T1000 (cell line): ENCODE measurements around the gene MMP28.

Experiments
- DNase-seq: peaks from one replicate; lab custom pipeline; 2025; ENCODE audit warnings: mixed read lengths; lab: John Stamatoyannopoulos, UW

MMP28 gene, protein sequence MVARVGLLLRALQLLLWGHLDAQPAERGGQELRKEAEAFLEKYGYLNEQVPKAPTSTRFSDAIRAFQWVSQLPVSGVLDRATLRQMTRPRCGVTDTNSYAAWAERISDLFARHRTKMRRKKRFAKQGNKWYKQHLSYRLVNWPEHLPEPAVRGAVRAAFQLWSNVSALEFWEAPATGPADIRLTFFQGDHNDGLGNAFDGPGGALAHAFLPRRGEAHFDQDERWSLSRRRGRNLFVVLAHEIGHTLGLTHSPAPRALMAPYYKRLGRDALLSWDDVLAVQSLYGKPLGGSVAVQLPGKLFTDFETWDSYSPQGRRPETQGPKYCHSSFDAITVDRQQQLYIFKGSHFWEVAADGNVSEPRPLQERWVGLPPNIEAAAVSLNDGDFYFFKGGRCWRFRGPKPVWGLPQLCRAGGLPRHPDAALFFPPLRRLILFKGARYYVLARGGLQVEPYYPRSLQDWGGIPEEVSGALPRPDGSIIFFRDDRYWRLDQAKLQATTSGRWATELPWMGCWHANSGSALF

DNA sequence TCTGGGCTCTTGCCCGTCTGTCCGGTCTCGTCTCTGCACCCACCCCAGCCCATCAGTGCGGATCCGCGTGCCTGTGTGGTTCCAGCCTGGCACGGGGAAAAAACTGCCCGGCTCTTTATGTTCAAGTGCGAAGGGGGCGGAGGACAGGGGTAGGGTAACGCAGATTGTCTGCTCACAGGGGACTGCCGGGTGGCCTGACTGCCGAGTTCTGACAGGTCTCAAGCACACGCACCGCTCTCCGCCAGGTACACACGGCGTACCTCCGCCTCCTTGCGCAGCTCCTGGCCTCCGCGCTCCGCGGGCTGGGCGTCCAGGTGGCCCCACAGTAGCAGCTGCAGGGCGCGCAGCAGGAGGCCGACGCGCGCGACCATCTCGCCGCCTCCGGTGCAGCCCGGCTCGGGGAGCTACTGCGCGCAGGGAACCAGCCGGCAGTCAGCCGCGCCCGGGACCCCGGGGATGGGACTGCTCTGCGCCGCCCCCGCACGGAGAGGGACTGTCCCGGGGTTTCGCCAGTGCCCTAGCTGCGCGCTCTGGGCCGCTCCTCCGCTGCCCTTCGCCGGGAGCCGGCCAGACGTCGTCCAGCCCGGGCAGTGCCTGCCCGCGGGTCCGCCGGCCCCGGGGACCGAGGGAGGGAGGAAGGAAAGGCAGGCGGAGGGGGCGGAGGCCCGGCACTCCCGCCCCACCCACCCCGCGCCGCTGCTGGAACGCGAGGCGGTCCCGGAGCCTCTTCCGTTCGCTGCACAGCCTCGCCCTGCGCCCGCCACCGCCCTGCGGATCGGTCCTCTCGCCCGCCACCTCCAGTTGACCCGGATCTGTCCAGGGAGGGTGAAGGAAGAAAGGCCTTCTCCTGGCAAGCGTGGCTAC is at the start of gene MMP28:
Gene MMP28, minus strand, starts transcription at position 635 of the 864 bp plus-strand sequence. Its CDS starts 264 bp downstream, at position 371.
- DNase-seq, result no peak

DNA sequence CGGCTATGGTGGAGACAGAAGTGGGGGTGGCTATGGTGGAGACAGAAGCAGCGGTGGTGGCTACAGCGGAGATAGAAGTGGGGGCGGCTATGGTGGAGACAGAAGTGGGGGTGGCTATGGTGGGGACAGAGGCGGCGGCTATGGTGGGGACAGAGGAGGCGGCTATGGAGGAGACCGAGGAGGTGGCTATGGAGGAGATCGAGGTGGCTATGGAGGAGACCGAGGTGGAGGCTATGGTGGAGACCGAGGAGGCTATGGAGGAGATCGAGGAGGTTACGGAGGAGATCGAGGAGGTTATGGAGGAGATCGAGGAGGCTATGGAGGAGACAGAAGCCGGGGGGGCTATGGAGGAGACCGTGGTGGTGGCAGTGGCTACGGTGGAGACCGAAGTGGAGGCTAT is 49.1 kb upstream of the MMP28 start:
- no peak for DNase-seq

DNA sequence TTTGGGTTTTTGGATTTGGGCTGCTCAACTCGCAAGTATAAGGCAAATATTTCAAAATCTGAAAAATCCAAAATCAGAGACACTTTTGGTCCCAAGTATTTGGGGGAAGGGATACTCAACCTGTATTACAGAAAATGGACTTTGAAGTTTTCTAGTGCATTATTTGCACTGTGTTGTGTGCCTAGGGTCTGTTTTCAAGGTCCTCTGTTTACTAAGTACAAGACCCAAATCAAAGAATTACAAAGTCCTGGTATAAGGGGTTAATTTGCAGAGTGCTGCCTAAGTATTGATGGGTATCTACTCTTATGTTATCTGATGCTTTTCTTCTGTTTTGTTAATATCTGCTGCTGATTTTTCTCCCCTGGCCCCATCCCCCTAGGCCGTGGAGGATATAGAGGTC is 48.3 kb upstream of the MMP28 start:
- no peak for DNase-seq

DNA sequence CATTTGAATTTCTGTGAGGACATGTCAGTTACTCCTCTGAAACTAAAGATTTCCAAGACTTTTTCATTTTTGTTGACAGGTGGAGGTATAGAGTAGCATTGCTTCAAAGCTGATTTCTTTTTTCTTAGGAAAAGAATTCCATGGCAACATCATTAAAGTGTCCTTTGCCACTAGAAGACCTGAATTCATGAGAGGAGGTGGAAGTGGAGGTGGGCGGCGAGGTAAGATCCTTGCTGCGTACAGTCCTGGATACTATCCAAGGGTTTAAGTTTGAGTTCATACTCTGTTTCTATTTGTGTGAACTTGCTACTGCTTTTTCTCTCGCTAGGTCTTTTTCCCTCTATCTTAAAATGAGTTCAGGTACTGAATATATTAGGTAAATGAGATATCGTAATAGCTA is 46.8 kb upstream of the MMP28 start:
- no peak for DNase-seq

DNA sequence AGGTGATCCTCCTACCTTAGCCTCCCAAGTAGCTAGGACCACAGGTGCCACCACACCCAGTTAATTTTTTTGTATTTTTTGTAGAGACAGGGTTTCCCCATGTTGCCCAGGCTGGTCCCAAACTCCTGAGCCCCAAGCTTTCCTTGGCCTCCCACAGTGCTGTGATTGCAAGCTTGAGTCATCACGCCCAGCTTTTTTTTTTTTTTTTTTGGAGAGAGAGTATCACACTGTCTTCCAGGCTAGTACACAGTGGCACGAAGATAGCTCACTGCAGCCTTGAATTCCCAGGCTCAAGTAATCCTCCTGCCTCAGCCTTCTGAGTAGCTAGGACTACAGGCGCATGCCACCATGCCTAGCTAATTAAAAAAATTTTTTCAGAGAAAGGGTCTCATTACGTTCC is 46.1 kb upstream of the MMP28 start:
- DNase-seq, result no peak

DNA sequence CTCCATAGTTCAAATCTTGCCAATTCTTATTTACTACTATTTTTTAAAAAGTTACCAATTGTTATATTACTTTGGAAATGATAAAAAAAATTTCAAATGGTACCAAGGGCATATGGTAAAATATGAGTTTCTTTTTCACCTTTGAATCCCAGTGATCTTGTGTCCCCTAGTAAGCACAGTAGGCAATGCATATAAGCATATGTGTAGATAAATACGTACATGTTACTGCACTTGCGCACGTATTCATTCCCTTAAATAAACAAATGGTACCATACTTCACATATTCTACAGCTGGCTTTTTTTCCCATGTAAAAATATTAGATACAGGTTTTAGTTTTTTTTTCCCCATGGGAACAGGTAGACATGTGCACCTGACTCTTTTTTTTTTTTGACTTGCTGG is 45.7 kb upstream of the MMP28 start:
- no peak for DNase-seq

DNA sequence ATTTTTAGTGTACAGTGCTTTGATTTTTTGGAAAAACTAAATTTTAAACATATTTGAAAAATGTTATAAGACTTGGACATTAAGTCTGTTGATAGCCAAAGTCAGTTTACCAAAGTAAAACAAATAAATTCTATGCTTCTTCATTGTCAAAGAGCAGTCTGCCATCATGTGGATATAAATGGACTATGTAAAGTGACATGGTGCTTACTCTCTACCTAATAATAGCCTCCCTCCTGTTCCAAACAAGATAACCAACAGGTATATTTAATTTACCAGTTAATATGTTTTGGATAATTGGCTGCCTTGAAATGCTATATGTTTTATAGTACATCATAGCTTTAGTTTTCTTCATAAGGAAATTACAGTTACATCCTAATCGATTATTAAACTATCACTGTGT is 29.8 kb upstream of the MMP28 start:
- DNase-seq, result no peak

DNA sequence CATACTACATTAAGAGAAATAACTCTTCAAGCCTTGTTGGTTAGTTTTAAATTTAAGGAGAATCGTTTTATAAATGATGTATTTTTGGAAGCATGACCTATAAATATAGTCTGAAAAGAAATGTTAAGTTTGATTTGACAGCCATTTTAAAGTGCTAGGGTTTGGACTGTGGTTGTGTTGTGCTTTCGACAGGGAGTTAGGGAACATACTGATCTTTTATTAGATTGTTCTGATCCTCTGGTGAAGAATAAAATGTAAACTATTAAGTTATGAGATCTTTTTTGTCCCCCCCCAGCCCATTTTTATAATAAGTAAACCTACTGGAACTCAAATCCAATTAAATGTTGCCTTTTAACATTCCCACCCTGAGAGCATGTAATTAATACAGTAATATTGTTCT is 25.9 kb upstream of the MMP28 start:
- no peak for DNase-seq

DNA sequence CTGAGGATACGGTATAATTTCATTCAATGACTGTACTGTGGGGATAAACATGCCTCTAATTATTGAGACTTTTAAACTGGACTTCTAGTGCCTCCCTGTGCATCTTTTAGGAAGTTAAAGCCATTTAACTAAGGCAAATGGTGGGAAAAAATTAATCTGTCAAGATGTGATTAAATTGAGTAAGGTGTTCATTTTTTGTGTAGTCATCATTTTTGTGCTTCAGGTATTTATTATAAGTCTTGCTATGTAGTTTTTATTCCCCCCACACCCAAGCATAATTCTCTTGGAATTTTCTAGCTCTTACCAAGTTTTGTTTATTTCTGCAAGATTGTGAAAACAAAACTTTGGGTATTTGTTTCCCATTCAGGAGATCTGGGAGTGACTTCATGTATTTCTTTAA is 24.0 kb upstream of the MMP28 start:
- DNase-seq, result no peak

DNA sequence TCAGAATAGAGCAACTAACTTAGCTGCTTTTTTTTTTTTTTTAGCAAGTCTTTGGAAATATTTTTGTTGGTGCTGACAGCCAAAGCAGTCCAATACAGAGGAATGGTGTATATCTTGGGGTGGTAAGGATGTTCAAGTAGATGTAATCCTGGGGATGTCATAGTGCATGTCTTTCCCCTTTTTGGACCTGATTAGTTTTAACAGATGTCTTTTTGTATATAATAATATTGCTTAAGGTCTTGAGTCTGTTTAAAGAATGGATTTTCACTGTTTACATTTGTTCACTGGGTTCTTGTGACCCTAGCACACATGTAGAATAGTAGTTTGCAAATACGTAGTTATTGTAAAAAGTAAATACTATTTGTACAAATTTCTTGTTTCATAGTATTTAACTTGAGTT is 21.8 kb upstream of the MMP28 start:
- DNase-seq, result no peak

DNA sequence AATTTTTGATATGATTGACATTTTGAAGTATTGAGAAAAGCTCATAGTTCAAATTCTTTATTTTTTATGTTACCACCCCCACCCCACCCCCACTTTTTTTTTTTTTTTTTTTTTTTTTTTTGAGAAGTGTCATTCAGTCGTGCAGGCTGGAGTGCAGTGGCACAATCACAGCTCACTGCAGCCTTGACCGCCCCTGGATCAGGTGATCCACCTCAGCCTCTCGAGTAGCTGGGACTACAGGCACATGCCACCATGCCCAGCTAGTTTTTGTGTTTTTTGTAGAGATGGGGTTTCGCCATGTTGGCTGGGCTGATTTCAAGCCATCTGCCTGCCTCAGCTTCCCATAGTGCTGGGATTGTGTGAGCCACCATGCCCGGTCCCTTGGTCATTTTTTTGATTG is 21.3 kb upstream of the MMP28 start:
- no peak for DNase-seq

DNA sequence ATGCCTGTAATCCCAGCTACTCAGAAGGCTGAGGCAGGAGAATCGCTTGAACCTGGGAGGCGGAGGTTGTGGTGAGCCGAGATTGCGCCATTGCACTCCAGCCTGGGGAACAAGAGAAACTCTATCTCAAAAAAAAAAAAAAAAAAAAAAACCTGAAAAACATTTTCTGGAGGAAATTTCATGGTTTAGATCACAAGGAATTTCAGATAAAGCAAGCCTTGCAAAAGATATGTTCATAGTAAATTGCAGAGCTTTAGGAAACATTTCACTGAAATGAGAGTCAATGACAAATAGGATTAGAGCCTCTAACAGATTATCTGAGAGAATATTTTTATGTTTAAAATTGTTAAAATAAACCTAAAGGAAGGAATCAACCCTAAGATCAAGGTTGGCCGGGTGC is 17.0 kb upstream of the MMP28 start:
- DNase-seq, result no peak

DNA sequence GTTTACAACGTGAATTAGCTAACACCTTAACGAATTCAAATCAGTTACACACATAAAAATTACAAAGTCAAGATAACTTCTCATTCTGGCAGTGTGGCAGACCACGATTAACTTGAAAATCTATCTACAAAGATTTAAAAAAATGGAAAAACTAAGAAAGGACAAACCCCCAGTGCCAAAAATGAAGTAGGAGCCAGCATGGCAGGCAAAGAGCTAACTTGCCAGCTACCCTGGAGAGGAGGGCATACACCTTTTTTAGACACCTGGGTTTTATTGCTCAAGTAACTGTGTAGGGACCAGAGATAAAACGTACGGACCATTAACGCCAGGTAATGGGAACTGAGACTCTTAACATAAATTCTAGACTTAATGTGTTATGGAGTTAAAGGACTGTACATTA is 16.3 kb upstream of the MMP28 start:
- DNase-seq, result no peak

DNA sequence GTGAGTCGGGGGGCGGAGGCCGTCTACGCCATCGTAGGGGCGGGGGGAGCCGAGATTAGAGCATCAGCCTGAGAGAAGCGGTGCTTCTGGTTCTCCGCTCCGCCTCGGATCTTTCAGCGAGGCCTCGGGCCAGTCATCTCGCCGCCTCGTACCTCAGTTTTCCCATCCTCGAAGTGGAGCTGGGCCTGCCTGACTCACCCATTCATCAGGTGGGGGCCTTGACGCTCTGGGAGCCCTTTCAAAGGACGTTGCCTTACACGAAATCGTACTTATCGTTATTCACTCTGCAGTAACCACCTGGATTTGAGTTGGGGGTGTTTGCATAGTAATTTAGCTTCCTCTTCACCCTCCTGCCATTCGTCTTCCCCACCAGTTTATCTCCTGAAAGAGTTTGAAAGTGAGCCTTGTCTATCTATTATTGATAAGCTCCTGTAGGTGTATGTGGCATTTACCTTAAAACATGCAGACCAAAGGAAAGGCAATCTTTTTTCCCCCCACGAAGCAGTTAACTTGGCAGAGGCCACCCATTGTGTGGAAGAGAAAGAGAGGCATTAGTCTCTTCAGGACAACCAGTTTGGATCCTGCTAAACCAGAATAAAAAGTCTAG is 14.5 kb upstream of the MMP28 start:
- DNase-seq, result no peak

DNA sequence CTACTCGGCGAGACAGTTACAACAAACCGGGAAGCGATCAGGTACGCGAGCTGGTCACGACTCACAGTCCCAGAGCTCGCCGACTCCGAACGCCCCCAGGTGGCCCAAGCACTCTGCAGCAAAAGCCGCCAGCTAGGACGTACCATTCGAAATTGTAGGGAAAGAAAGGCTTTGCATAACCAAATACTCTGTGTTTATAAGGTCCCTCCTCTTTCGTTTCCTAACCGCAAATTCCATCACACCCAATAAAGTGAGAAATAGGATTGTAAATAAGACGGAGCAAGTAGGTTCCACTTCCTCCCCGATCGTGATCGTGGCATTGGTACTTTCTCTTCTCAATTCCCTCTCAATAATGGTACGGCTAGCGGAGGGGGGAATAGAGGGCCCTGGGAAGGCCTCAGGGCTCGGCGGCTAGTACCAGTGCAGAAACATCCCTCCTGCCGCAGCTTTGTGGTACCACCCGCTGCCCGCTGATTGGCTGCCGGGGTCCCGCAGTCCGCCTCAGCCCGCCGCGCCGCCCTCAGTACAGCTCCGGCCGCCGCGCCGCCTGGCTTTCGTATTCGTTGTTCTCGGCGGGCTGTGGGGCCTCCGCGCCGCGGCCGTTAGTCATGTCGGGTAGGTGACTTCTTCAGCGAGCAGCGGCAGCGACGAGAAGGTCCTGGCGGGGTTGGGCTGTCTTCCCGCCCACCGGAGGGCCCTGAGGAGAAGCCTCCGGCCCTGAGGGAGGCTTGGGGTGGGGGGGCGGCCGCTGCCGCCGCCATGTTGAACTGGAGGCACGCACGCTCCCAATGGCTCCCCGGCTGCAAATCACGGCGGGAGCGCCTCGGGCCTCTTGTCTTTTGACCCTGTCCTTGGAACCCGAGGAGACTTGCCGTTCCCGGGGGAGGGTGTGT is 13.8 kb upstream of the MMP28 start, which contains the start of gene TAF15:
Gene TAF15, plus strand, starts transcription at position 523 of the 893 bp plus-strand sequence. Its CDS starts 86 bp downstream, at position 609.
- DNase-seq, result peak; percentile 97

DNA sequence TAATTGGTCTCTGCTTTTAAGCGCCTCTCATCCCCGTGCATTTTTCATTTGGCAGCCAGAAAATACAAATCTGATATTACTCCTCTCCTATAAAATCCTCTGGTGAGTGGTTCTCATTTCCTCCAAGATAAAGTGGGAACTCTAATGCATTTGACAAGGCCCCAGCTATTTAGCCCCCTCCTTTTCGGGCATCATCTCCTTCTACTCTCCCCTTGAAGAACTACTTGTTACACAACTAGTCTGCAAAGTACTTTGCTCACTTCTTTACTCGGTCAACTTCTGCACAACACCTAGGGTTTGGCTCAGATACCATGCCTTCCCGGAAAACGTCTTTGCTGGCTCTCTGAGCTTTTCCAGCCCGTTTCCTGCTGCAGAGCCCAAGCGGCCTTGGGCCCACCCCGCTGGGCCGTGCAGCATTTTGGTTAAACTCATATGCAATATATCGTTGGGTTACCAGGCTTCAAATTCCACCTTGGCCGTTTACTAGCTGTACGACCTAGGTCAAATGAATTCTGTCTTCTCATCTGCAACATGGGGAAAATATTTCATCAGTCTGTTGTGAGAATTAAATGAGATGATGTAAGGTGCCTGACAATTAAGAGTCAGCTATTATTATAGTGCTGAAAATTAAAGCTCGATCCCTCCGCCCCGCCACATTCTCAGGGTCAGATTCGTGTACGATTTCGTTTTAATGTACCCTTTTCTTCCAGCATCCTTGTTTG is 13.0 kb upstream of the MMP28 start:
- no peak for DNase-seq

DNA sequence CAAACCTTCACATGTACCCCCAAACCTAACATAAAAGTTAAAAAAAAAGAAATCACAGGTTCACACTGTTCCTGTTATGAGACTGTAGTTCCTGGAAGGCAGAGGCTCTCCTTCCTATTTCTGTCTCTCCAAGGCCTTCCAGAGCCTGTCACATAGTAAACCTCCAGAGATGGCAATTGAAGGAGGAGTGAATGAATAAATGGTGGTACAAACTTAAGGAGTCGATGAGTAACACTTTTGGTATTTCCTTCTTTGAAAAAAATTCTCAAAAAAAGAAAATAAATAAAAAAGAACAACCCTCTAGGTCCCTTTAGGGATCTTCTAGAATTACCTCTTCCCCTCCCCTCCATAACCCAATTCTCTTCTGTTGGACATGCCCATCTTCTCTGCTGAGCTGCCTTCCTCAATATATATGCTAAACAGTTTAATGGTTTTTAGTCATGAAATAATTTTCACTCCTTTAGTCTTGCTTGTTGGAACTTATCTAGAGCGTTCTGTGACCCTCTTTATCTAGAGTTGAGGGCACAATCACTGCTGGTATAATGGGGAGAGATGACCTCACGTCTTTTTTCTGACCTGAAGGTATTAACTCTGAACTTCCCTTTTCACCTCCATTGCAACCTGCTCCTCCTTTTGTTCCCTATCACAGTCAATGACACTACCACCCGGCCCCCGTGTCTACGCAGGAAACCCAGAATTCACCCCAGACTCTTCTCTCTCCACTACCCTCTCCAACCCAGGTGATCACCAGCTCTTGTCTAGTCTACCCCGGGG is 12.1 kb upstream of the MMP28 start:
- DNase-seq, result no peak

DNA sequence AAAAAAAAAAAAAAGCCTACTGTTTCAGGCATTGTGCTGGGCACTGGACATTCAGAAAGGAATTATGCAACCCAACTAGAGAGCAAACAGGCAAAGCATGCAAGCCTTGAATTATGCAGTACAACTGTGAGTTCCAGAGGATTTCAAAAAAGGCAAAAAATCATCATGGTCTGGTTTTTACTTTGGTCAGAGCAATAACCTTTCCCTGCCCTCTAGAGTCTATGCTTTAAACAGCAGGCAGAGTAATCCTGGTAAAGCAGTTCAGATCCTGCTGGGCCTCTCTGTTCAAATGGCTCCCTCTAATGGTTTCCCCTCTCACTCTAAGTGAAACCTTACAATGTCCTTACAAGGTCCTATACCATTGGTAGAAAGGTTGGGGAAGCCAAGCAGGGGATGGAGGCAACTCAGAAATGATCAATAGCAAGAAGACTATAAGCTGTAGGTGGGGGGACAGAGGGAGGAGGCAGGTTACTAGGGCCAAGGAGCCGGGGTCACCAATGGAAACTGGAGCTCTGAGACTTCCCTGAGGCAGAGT is 9.3 kb upstream of the MMP28 start:
- peak; percentile 54 for DNase-seq

DNA sequence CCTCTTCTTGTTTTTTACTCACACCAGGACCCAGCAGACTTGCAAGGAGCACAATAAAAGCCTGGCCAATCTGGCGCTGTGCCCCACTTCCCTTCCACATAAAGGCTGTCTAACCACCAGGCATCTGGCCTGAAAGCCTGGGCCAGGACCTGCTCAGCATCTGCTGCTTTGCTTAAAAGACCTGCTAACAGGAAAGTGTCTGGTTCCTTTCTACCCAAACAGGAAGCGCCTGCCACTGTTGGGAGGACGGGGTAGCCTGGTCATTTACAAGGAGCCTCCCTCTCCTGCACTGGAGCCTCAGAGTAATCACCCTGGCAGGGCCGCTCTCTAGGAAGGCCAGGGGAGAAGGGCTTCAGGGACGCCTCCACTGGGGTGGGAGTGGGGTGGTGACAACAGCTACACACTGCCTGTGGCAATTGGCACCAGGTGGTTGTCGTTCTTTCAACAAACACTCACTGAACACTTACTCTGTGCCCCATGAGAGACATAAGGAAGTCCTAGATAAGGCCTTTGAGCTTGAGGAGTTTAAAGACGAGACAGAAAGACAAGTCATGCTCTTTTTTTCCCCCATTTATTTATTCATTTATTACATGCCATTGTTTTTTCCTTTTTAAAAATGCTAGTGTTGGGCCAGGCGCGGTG is 6.3 kb upstream of the MMP28 start:
- no peak for DNase-seq
